HepG2 (cell line): ENCODE data around the gene SLC5A5. TPM values are rescaled to one million over a fixed set of nuclear protein-coding genes. Genes with fewer than 3 reads are reported as not detected.

ENCODE experiments used
- ESRRA ChIP-seq: sonication (generic); formaldehyde crosslinking; IDR thresholded peaks from 2 replicates; pipeline ENCODE4 v1.5.1; 2020; ENCODE audit warnings: mild to moderate bottlenecking, low read depth, missing genetic modification reagents
- FOXO4 ChIP-seq: sonication (generic); formaldehyde crosslinking; conservative IDR thresholded peaks from 2 replicates; pipeline ENCODE4 v1.8.1; 2023; ENCODE audit warnings: missing genetic modification reagents
- HNRNPUL1 ChIP-seq: fragments of 200-400 bp; formaldehyde crosslinking; IDR thresholded peaks from 2 replicates; pipeline ENCODE4 v1.6.1; 2017; ENCODE audit warnings: low read depth, mild to moderate bottlenecking, low read length, moderate library complexity
- LCORL ChIP-seq, 2 experiments: fragments of 450-650 bp in 1 of 2; sonication (generic) in 1 of 2; formaldehyde crosslinking in 1 of 2; IDR thresholded peaks; 2 replicates each; pipeline versions ENCODE4 v1.5.0 to v1.6.1; 2017 to 2020; ENCODE audit warnings: antibody characterized with exemption in 1 of 2, missing genetic modification reagents in 1 of 2
- MBD4 ChIP-seq: IDR thresholded peaks from 2 replicates; pipeline ENCODE4 v1.6.1; 2012; ENCODE audit warnings: low read length, inconsistent platforms, borderline replicate concordance
- MTF1 ChIP-seq: sonication (generic); formaldehyde crosslinking; IDR thresholded peaks from 2 replicates; pipeline ENCODE4 v1.5.0; 2020; ENCODE audit warnings: missing genetic modification reagents
- PRDM15 ChIP-seq: sonication (generic); formaldehyde crosslinking; IDR thresholded peaks from 2 replicates; pipeline ENCODE4 v1.4.0; 2020; ENCODE audit warnings: missing genetic modification reagents
- SIN3B ChIP-seq: fragments of 150-350 bp; IDR thresholded peaks from 2 replicates; pipeline ENCODE4 v1.6.1; 2014; ENCODE audit warnings: low read length
- SIX4 ChIP-seq: sonication (generic); formaldehyde crosslinking; IDR thresholded peaks from 2 replicates; pipeline ENCODE4 v1.4.0; 2020; ENCODE audit warnings: missing genetic modification reagents
- SMAD3 ChIP-seq: sonication (generic); formaldehyde crosslinking; IDR thresholded peaks from 2 replicates; pipeline ENCODE4 v1.4.0; 2020; ENCODE audit warnings: missing genetic modification reagents
- TEAD2 ChIP-seq: sonication (generic); formaldehyde crosslinking; IDR thresholded peaks from 2 replicates; pipeline ENCODE4 v1.9.0; 2021; ENCODE audit warnings: missing genetic modification reagents
- THYN1 ChIP-seq: sonication (generic); formaldehyde crosslinking; IDR thresholded peaks from 2 replicates; pipeline ENCODE4 v1.8.1; 2023; ENCODE audit warnings: low read depth, mild to moderate bottlenecking, moderate library complexity, missing genetic modification reagents, borderline replicate concordance
- ZFP41 ChIP-seq: sonication (generic); formaldehyde crosslinking; IDR thresholded peaks from 2 replicates; pipeline ENCODE4 v1.4.0; 2020; ENCODE audit warnings: mild to moderate bottlenecking, missing genetic modification reagents, borderline replicate concordance
- ZFYVE20 ChIP-seq: sonication (generic); formaldehyde crosslinking; IDR thresholded peaks from 2 replicates; pipeline ENCODE4 v1.8.0; 2023; ENCODE audit warnings: low read depth, mild to moderate bottlenecking, moderate library complexity, missing genetic modification reagents, borderline replicate concordance
- ZNF407 ChIP-seq: sonication (generic); formaldehyde crosslinking; IDR thresholded peaks from one replicate; pipeline ENCODE4 v1.5.1; 2020; ENCODE audit warnings: mild to moderate bottlenecking, missing genetic modification reagents; ENCODE audit errors: not compliant biosample characterization
- polyA plus RNA-seq, 8 experiments: library from polyadenylated mRNA; depleted of rRNA in 3 of 8; stranded (reverse) in 7 of 8; unstranded in 1 of 8; fragments of >200 nt; fragmentation: Illumina TruSeq in 4 of 8; extraction: Trizol in 4 of 8; gene quantifications; 2 replicates each; pipeline versions ENCODE4 v1.2.1 to v1.2.3, GENCODE V29; 2011 to 2016; ENCODE audit warnings: low read depth in 4 of 8, missing spikeins in 1 of 8, mixed read lengths in 1 of 8; ENCODE audit not compliant: insufficient read depth in 1 of 8
- total RNA-seq, 5 experiments: library from RNA; depleted of rRNA; stranded (reverse); fragments of >200 nt; fragmentation: Illumina TruSeq; extraction: Trizol; gene quantifications; 2 replicates each; pipeline ENCODE4 v1.2.3, GENCODE V29; 2016; ENCODE audit warnings: low read depth in 1 of 5

Gene SLC5A5
- total and polyA plus RNA-seq, 2 of the 13 experiments (the other 11 are each of a cell fraction or from before 2014, with no cell fraction given): not detected

- TF ChIP-seq THYN1 (CRISPR knock-in tag): no peak
- TF ChIP-seq PRDM15: no peak
- TF ChIP-seq ESRRA (CRISPR knock-in tag): 0 out of 2 replicates have a peak, but pooled peaks have one; percentile 36
- TF ChIP-seq TEAD2 (CRISPR knock-in tag): no peak
- TF ChIP-seq FOXO4 (CRISPR knock-in tag): no peak
- no peak for TF ChIP-seq HNRNPUL1
- TF ChIP-seq MTF1 (CRISPR knock-in tag): no peak
- TF ChIP-seq SMAD3: peak; percentile 74
- TF ChIP-seq SIX4 (CRISPR knock-in tag): no peak
- no peak for TF ChIP-seq ZFP41 (CRISPR knock-in tag)
- no peak for TF ChIP-seq LCORL (IDR thresholded peaks at IDR 0.05)
- TF ChIP-seq LCORL (CRISPR knock-in tag; IDR thresholded peaks at IDR 0.05): no peak; the same call in none of the 2 replicates
- peak; percentile 10 for TF ChIP-seq ZNF407
- no peak for TF ChIP-seq ZFYVE20 (CRISPR knock-in tag)
- no peak; the same call in 1 of the 2 replicates for TF ChIP-seq SIN3B
- no peak for TF ChIP-seq MBD4
Observed at GRCh38 chr19:17932485-17933338, 61.0 kb downstream of the SLC5A5 start, which contains the start of gene CCDC124 (continued).
